ENCODE data around the gene JAM3. TPM values are rescaled to one million over a fixed set of nuclear protein-coding genes. Genes with fewer than 3 reads are reported as not detected.

The JAM3 gene
- total RNA-seq, 1 experiment from 2014 or later = 36.5 TPM

GRCh38 chr11:134118006-134118405 lies 49.1 kb downstream of the JAM3 start:
- no peak overlapping the region for H2BK20ac ChIP-seq (ENCODE audit: low read depth, low read length, poor library complexity, severe bottlenecking)
- Mint-ChIP-seq H3K36me3 (ENCODE audit: insufficient read depth in 1 of 3, low read depth in 3 of 3) (no peaks in the 10 kb centered on the region), H3K9me3 (no peaks in the 10 kb centered on the region; a peak in 1 of 5 replicates), H3K27me3 (ENCODE audit: low read depth) (no peaks in the 10 kb centered on the region), H3K27ac (peak overlapping the region in 1 of 3 experiments; percentile 78; a peak in 2 of 7 replicates), H3K4me3 (no peak overlapping the region), H3K4me1 (peaks cover 25 to 38% of the 10 kb centered on the region in 2 experiments)
- no peak overlapping the region for H3K14ac ChIP-seq (ENCODE audit: insufficient read depth, low read length)
- H3T11ph ChIP-seq (ENCODE audit: low read length) = no peak overlapping the region
- no peaks in the 10 kb centered on the region for H3K79me2 ChIP-seq (ENCODE audit: insufficient read depth, low read length)
- H4K5ac ChIP-seq (ENCODE audit: insufficient read length, low read depth, low read length) = no peak overlapping the region
- H4K91ac ChIP-seq (ENCODE audit: insufficient read length, low read depth, low read length) = no peak overlapping the region
- H3K79me1 ChIP-seq (ENCODE audit: insufficient read depth, low read depth, low read length, poor library complexity, severe bottlenecking) = peaks cover 3% of the 10 kb centered on the region
- H4K8ac ChIP-seq (replicated peaks; ENCODE audit: insufficient read length, low read depth, low read length) = no peak overlapping the region
- no peak overlapping the region for H2BK5ac ChIP-seq (ENCODE audit: insufficient read length, low read length)
- no peak overlapping the region for H2BK15ac ChIP-seq (ENCODE audit: low read depth, low read length)
- H3K56ac ChIP-seq (ENCODE audit: insufficient read length, low read depth, low read length) = no peak overlapping the region
- H2BK12ac ChIP-seq (ENCODE audit: insufficient read length, low read depth, low read length) = no peak overlapping the region
- H2AK5ac ChIP-seq (ENCODE audit: insufficient read length, low read length) = no peak overlapping the region
- no peak overlapping the region for H3K23ac ChIP-seq (ENCODE audit: insufficient read length, low read depth, low read length)
- DNase-seq = no peak
- H3K9me3 ChIP-seq (ENCODE audit: control insufficient read depth, low read depth, low read length) = no peaks in the 10 kb centered on the region
- no peak for TF ChIP-seq CTCF (conservative IDR thresholded peaks at IDR 0.05)
- no peaks in the 10 kb centered on the region for H3K23me2 ChIP-seq (ENCODE audit: insufficient read length, low read depth, low read length, poor library complexity, severe bottlenecking)
- H3K4me2 ChIP-seq (ENCODE audit: insufficient read depth, insufficient read length, low read length) = no peak overlapping the region
- H3K4ac ChIP-seq (ENCODE audit: low read depth, low read length) = no peak overlapping the region
- H2AFZ ChIP-seq (ENCODE audit: low read length) = no peak overlapping the region
- no peaks in the 10 kb centered on the region for H3K27me3 ChIP-seq (ENCODE audit: insufficient read depth, low read length)
- H4K20me1 ChIP-seq (ENCODE audit: control insufficient read depth, insufficient read depth, insufficient read length) = no peaks in the 10 kb centered on the region
- no peak overlapping the region for H3K9ac ChIP-seq (ENCODE audit: extremely low read depth, insufficient read length, low read length)
- no peak overlapping the region for H3K27ac ChIP-seq (ENCODE audit: insufficient read length, low read depth, low read length)
- H3K4me1 ChIP-seq (ENCODE audit: insufficient read depth, low read length) = peaks cover 3% of the 10 kb centered on the region; the same call in 1 of the 2 replicates
- H2BK120ac ChIP-seq (ENCODE audit: low read depth, low read length, poor library complexity, severe bottlenecking) = no peak overlapping the region
- H3K18ac ChIP-seq (ENCODE audit: insufficient read length, low read depth, low read length) = no peak overlapping the region

Data from H9 (cell line).